ENCODE results near the gene NECTIN2.

- no peak for TF ChIP-seq CTCF (IDR thresholded peaks at IDR 0.05; ENCODE audit: low read depth, low read length)
- TF ChIP-seq EZH2phosphoT487 (IDR thresholded peaks at IDR 0.05; ENCODE audit: low read depth), result no peak
These were observed 41.6 kb downstream of the NECTIN2 start for GRCh38 chr19:44887648-44888047.
